A673 (cell line): ENCODE results near the gene SLC18A2.

Experiments used
- CTCF ChIP-seq: fragments of 300-800, 200-600 bp; sonication (generic); conservative IDR thresholded peaks from 2 replicates; pipeline ENCODE4 v1.5.1; 2017; ENCODE audit warnings: low read depth, mild to moderate bottlenecking, antibody characterized with exemption, low read length, moderate library complexity, mixed read lengths
- EZH2 ChIP-seq: fragments of 200-600 bp; sonication (generic); IDR thresholded peaks from 2 replicates; pipeline ENCODE4 v1.6.1; 2017; ENCODE audit warnings: borderline replicate concordance, low read depth, mild to moderate bottlenecking, mixed read lengths, antibody characterized with exemption, low read length; ENCODE audit not compliant: poor library complexity, severe bottlenecking

GRCh38 chr10:117239051-117239450, 1.9 kb upstream of the SLC18A2 start:
- TF ChIP-seq CTCF (no peak), EZH2 (no peak)
